HL-60 (cell line): ENCODE data around the gene TP53TG5.

Source experiments
- DNase-seq, 2 experiments: peaks; one replicate each; pipeline ENCODE4 v3.0.0-alpha.2; 2010 to 2020; ENCODE audit warnings: low read depth in 1 of 2, low spot score in 1 of 2
- H3K27ac ChIP-seq: fragments of 250-450 bp; sonication (Bioruptor Pico); replicated peaks from 2 replicates; pipeline ENCODE4 v1.5.1; 2020; ENCODE audit warnings: mild to moderate bottlenecking, moderate library complexity
- H3K27me3 ChIP-seq: fragments of 250-450 bp; sonication (Bioruptor Pico); 2 replicates; pipeline ENCODE4 v1.5.1; 2021; ENCODE audit warnings: mild to moderate bottlenecking, moderate library complexity; ENCODE audit not compliant: insufficient read depth, poor library complexity, severe bottlenecking
- H3K4me3 ChIP-seq: replicated peaks from 2 replicates; pipeline ENCODE4 v1.5.1; 2011; ENCODE audit warnings: mild to moderate bottlenecking, control low read depth, low read length; ENCODE audit not compliant: insufficient read depth
- GABPA ChIP-seq: IDR thresholded peaks from 2 replicates; pipeline ENCODE4 v1.6.1; 2012; ENCODE audit warnings: low read depth
- POLR2AphosphoS5 ChIP-seq: IDR thresholded peaks from 2 replicates; pipeline ENCODE4 v1.6.1; 2012; ENCODE audit warnings: low read depth
- SPI1 ChIP-seq: IDR thresholded peaks from 2 replicates; pipeline ENCODE4 v1.6.1; 2012; ENCODE audit warnings: low read depth, mild to moderate bottlenecking, borderline replicate concordance
- TF ChIP-seq, protein P1 (sequence below): IDR thresholded peaks from one replicate; pipeline ENCODE4 v1.5.1; 2011; ENCODE audit warnings: low read length, control low read depth, inconsistent platforms; ENCODE audit not compliant: insufficient read depth
- TF ChIP-seq, protein P2 (sequence below): IDR thresholded peaks from 2 replicates; pipeline ENCODE4 v1.6.1; 2012; ENCODE audit warnings: low read depth; ENCODE audit not compliant: insufficient replicate concordance

TP53TG5 gene

DNA sequence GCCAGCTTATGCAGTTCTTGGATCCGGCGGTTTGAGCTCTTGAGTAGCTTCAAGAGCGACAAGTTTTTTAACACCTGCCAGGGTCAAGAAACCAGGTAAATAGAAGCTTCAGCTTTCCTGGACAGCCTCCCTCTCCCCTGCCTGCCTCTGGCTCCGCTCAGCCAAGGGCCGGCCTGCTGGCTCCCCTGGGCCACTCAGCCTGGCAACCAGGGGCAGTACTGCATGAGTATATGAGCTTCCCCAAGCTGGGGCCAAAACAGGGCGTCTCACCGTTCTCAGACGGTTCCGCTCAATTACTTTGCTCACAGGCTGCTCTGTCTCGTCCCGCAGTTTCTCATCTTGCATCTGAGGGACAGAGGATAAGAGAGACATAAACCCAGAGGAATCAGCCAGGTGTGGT is 856 bp downstream of the TP53TG5 start:
- TF ChIP-seq, protein P1, sequence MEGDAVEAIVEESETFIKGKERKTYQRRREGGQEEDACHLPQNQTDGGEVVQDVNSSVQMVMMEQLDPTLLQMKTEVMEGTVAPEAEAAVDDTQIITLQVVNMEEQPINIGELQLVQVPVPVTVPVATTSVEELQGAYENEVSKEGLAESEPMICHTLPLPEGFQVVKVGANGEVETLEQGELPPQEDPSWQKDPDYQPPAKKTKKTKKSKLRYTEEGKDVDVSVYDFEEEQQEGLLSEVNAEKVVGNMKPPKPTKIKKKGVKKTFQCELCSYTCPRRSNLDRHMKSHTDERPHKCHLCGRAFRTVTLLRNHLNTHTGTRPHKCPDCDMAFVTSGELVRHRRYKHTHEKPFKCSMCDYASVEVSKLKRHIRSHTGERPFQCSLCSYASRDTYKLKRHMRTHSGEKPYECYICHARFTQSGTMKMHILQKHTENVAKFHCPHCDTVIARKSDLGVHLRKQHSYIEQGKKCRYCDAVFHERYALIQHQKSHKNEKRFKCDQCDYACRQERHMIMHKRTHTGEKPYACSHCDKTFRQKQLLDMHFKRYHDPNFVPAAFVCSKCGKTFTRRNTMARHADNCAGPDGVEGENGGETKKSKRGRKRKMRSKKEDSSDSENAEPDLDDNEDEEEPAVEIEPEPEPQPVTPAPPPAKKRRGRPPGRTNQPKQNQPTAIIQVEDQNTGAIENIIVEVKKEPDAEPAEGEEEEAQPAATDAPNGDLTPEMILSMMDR = no peak
- TF ChIP-seq GABPA (no peak), SPI1 (no peak), POLR2AphosphoS5 (no peak)
- TF ChIP-seq, protein P2, sequence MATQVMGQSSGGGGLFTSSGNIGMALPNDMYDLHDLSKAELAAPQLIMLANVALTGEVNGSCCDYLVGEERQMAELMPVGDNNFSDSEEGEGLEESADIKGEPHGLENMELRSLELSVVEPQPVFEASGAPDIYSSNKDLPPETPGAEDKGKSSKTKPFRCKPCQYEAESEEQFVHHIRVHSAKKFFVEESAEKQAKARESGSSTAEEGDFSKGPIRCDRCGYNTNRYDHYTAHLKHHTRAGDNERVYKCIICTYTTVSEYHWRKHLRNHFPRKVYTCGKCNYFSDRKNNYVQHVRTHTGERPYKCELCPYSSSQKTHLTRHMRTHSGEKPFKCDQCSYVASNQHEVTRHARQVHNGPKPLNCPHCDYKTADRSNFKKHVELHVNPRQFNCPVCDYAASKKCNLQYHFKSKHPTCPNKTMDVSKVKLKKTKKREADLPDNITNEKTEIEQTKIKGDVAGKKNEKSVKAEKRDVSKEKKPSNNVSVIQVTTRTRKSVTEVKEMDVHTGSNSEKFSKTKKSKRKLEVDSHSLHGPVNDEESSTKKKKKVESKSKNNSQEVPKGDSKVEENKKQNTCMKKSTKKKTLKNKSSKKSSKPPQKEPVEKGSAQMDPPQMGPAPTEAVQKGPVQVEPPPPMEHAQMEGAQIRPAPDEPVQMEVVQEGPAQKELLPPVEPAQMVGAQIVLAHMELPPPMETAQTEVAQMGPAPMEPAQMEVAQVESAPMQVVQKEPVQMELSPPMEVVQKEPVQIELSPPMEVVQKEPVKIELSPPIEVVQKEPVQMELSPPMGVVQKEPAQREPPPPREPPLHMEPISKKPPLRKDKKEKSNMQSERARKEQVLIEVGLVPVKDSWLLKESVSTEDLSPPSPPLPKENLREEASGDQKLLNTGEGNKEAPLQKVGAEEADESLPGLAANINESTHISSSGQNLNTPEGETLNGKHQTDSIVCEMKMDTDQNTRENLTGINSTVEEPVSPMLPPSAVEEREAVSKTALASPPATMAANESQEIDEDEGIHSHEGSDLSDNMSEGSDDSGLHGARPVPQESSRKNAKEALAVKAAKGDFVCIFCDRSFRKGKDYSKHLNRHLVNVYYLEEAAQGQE = no peak
- no peak overlapping the region for H3K4me3 ChIP-seq
- H3K27me3 ChIP-seq = no peaks in the 10 kb centered on the region
- DNase-seq = no peak
- no peak overlapping the region for H3K27ac ChIP-seq

DNA sequence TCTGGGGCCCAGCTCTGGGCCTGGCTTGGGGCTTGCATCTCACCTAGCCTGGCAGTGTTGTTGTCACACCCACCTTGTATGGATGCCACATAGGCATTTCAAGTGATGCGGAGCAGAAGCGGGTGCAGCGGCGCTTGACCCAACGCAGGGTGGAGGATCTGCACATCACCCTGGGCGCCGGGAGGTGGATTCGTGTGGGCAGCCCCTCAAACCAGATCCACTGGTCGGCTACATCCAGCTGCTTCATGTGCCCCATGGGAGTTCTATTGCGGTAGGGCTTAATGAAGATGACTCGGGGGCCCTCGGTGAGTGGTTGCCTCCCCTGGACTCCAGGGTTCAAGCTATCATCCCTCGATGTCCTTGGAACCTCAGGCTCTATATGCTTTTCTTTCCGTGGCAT is 3.2 kb downstream of the TP53TG5 start:
- DNase-seq = no peak
- H3K27ac ChIP-seq = no peak overlapping the region
- H3K27me3 ChIP-seq = no peaks in the 10 kb centered on the region
- no peak overlapping the region for H3K4me3 ChIP-seq
- no peak for TF ChIP-seq GABPA
- TF ChIP-seq, protein P2 = no peak
- TF ChIP-seq, protein P1 = no peak
- TF ChIP-seq POLR2AphosphoS5 = no peak
- no peak for TF ChIP-seq SPI1

DNA sequence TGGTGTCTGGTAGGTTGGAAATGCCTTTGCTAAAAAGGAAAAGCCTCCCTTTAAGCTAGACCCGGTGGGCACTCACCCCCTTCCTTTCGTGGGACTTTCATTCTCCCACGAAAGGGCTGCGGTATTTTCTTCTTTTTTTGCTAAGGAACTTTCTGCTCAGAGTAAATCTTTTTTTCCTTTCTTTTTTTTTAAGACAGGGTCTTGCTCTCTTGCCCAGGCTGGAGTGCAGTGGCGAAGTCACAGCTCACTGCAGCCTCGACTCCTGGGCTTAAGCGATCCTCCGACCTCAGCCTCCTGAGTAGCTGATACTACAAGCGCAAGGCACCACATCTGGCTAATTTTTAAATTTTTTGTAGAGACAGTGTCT is 4.0 kb downstream of the TP53TG5 start:
- H3K27me3 ChIP-seq = no peaks in the 10 kb centered on the region
- H3K27ac ChIP-seq = peak overlapping the region; percentile 62; the same call in 1 of the 2 replicates
- no peak for DNase-seq
- TF ChIP-seq, protein P1 = no peak
- H3K4me3 ChIP-seq = no peak overlapping the region

DNA sequence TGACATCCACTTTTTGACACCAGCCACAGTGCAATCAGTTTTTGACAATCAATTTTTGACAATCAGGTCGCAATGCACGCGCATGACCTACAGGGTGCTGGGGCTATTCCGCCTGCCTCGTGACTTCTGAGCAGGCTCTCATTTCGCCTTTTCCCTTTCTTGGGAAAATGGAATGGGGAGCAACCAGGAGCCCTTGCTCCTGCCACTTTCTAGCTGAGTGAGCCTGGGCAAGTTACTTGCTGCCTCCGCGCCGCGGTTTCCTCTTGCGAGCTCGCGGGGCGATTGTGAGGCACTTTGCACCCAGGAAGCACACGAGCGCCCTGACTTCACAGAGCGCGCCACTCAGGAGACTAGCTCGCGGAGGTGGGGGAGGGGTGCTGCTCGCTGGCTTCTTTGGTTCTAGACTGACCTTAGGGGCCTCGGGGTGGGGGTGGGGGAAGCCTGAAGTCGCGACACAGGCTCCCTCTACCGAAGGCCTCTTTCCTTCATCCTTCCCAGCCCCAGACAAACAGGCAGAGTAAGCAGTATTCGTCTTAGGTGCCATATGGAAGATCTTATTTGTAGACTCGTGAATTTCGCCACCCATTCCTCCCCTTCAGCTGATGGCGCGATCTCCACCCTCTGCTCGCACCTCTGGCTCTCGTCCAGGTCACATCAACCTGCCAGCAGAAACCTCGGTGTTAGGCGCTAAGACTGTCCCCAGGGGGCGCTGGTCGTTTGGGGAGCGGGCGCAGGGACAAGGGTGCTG is 4.6 kb downstream of the TP53TG5 start:
- TF ChIP-seq POLR2AphosphoS5 = peak; percentile 60; the same call in 1 of the 2 replicates
- TF ChIP-seq, protein P1 = peak; percentile 46
- TF ChIP-seq SPI1 = no peak
- no peak for TF ChIP-seq GABPA
- TF ChIP-seq, protein P2 = peak; percentile 30
- H3K4me3 ChIP-seq = no peak overlapping the region
- no peaks in the 10 kb centered on the region for H3K27me3 ChIP-seq
- H3K27ac ChIP-seq = peak overlapping the region; percentile 62
- DNase-seq = peak in 1 of 2 experiments; percentile 93
